ENCODE results near the gene FOXQ1.
"Not testable (repeated sequence)": the region's sequence is repeated elsewhere in the genome, so short reads cannot be mapped to it uniquely, and the experiment has no call there.

The FOXQ1 gene

DNA sequence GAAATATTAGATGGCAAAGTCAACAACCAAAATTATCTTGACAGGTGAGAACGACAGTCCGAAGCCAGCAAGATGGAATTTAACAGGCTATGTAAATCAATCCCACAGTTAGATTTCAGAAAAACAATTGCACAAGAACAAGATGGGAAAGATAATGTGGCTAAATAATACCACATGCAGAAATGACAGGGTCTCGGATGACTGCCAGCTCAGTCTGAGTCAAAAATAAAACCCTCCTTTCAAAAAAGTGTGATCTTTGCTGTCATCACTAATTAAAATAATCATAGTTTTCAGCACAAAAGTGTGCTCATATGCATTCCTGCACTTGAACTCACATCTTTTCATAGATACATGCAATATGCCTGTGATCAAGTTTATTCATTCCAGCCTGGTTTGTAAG is 25.9 kb downstream of the FOXQ1 start:
- no peak for DNase-seq (ENCODE audit: low read depth)
- TF ChIP-seq, protein P1, sequence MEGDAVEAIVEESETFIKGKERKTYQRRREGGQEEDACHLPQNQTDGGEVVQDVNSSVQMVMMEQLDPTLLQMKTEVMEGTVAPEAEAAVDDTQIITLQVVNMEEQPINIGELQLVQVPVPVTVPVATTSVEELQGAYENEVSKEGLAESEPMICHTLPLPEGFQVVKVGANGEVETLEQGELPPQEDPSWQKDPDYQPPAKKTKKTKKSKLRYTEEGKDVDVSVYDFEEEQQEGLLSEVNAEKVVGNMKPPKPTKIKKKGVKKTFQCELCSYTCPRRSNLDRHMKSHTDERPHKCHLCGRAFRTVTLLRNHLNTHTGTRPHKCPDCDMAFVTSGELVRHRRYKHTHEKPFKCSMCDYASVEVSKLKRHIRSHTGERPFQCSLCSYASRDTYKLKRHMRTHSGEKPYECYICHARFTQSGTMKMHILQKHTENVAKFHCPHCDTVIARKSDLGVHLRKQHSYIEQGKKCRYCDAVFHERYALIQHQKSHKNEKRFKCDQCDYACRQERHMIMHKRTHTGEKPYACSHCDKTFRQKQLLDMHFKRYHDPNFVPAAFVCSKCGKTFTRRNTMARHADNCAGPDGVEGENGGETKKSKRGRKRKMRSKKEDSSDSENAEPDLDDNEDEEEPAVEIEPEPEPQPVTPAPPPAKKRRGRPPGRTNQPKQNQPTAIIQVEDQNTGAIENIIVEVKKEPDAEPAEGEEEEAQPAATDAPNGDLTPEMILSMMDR (IDR thresholded peaks at IDR 0.05; ENCODE audit: low read length, missing control alignments), result no peak
- H3K4me3 ChIP-seq (replicated peaks; ENCODE audit: low read depth, low read length), result no peak overlapping the region

DNA sequence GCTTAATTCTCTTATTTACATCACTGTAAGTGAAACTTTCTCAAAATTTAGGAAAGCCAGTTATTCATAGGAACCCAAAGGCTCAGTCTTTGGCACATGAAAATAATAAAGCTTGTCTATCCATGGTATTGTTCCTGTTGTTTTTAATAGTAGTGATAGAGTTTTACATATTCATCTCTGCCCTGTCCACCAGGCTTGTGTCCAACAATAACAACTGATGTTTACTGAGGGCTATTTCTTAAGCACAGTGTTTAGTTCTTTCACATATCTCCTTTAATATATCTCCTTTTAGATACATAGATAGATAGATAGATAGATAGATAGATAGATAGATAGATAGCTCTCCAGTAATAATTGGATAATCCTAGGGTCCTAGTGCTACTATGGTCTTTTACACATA is 34.2 kb downstream of the FOXQ1 start:
- TF ChIP-seq, protein P1 (IDR thresholded peaks at IDR 0.05; ENCODE audit: low read length, missing control alignments), result no peak
- no peak for DNase-seq (ENCODE audit: low read depth)
- no peak overlapping the region for H3K4me3 ChIP-seq (replicated peaks; ENCODE audit: low read depth, low read length)

DNA sequence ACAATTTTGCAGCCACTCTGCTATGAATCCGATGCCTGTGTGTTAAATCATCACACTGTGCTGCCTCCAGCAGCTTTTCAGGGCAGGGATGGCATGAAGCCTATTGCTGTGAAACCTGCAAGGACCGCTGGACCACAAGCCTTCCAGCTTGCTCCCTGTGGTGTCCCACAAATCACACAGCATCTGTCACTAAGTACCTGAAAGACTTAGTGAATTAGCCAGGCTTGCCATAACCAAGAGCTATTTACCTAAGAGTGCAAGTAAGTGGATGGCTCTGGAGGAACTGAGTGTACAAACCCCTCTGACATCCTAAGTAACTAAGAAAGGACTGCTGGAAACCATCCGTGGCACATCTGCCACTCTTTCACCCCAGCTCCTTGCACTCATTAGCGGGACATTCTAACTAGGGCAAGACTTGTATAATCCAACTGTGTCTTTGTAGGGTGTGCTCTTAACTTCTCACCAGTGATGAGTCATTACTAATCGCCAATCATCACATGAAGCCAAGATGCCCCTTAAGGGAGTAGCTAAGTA is 34.7 kb downstream of the FOXQ1 start:
- no peak for DNase-seq (ENCODE audit: low read depth)
- no peak overlapping the region for H3K4me3 ChIP-seq (replicated peaks; ENCODE audit: low read depth, low read length)
- TF ChIP-seq, protein P1 (IDR thresholded peaks at IDR 0.05; ENCODE audit: low read length, missing control alignments), result no peak

DNA sequence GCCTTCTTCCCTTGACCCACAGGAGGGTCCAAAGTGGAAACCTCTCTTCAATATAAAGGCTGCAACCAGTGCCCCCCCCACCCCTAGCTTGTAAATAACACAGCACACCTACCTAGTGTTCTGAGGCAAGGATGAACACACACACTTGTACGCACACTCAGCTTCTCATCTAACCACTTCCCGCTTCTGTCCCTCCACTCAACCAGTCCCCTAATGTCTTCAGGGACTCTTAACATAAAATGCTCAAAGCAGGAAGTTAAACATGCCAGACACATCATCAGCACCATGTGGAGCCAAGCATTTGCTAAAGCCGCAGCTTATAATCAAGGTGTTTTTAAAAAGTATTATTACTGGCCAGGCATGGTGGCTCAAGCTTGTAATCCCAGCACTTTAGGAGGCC is 35.3 kb downstream of the FOXQ1 start:
- DNase-seq (ENCODE audit: low read depth), result no peak
- H3K4me3 ChIP-seq (replicated peaks; ENCODE audit: low read depth, low read length), result no peak overlapping the region
- TF ChIP-seq, protein P1 (IDR thresholded peaks at IDR 0.05; ENCODE audit: low read length, missing control alignments), result no peak

DNA sequence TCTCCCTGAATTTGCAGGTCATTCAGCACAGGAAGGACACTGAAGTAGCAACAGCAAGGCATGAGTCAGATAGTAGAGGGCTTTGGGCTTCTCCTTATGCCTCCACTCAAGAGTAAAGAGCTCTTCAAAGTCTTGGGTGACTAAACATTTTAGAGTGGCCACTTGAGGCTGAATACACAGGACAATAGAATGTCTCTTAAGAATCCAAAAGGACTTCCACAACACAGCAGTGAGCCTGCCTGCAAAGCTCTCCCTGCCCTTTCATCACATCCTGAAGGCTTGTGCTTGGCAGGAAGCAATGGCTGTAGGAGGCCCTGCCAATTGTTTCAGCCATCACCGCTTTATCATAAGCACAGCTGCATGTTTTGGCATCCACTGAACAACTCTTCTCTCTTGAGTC is 36.8 kb downstream of the FOXQ1 start:
- TF ChIP-seq, protein P1 (IDR thresholded peaks at IDR 0.05; ENCODE audit: low read length, missing control alignments), result no peak
- H3K4me3 ChIP-seq (replicated peaks; ENCODE audit: low read depth, low read length), result no peak overlapping the region
- DNase-seq (ENCODE audit: low read depth), result peak; percentile 86

DNA sequence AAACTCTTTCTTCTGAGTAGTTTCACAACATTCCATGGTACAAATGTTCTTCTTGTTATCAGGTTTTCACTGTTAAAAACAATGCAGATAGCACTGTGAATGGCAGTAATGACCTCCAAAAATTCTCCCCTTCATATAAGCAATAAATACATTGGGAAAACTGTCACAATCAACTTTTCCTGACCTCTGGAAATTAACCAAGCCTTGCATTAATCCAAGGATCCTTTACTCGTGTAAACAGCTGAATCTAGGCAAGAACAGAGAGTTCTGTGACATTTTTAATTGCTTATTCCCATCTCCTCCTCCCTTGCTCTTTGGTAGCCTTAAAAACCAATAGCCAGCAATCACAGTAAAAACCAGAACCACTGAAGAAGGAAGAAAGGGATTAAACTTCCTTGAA is 37.8 kb downstream of the FOXQ1 start:
- TF ChIP-seq, protein P1 (IDR thresholded peaks at IDR 0.05; ENCODE audit: low read length, missing control alignments), result no peak
- no peak overlapping the region for H3K4me3 ChIP-seq (replicated peaks; ENCODE audit: low read depth, low read length)
- DNase-seq (ENCODE audit: low read depth), result no peak

DNA sequence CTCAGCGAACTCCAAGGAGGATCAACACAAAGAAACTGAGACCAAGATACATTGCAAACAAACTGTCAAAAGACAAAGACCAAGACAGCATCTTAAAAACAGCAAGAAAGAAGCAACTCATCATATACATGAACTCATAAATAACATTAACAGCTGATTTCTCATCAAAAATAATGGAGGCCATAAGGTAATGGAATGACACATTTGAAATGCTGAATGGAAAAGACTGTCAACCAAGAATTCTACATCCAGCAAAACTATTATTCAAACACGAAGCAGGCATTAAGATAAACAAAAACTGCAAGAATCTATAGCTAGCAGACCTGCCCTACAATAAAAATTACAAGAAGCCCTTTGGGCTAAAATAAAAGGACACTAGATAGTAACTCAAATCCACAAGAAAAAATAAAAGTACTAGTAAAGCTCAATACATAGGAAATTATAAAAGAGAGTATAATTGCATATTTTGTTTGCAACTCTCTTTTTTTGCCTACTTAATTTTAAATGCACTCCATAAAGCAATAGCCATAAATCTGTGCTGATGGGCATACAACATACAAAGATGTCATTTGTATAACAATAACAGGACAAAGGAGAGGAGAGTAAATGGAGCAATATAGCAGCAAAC is 39.6 kb downstream of the FOXQ1 start:
- TF ChIP-seq, protein P1 (IDR thresholded peaks at IDR 0.05; ENCODE audit: low read length, missing control alignments), result no peak
- DNase-seq (ENCODE audit: low read depth), result no peak
- H3K4me3 ChIP-seq (replicated peaks; ENCODE audit: low read depth, low read length), result no peak overlapping the region

DNA sequence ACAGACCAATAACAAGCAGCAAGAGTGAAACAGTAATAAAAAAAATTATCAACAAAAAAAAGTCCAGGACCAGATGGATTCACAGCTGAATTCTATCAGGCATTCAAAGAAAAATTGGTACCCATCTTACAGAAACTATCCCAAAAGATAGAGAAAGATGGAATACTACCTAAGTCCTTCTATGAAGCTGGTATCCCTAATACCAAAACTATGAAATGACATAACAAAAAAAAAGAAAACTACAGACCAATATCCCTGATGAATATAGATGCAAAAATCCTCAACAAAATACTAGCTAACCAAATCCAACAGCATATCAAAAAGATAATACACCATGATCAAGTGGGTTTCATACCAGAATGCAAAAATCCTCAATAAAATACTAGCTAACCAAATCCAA is 43.2 kb downstream of the FOXQ1 start:
- DNase-seq (ENCODE audit: low read depth); H3K4me3 ChIP-seq (replicated peaks; ENCODE audit: low read depth, low read length): not testable (repeated sequence)

DNA sequence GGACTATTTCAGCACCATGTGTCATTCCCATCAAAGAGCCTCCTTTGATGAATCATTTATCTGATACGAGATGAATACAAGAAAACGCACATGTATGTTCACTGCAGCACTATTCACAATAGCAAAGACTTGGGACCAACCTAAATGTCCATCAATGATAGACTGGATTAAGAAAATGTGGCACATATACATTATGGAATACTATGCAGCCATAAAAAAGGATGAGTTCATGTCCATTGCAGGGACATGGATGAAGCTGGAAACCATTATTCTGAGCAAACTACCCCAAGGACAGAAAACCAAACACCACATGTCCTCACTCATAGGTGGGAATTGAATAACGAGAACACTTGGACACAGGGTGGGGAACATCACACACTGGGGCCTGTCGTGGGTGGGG is 49.8 kb downstream of the FOXQ1 start:
- DNase-seq (ENCODE audit: low read depth); H3K4me3 ChIP-seq (replicated peaks; ENCODE audit: low read depth, low read length): not testable (repeated sequence)

Data from fibroblast of pulmonary artery (primary cell).